AG09319 (cell line): Measurements from ENCODE around the gene TMEM101.

Experiments
- DNase-seq: peaks from one replicate; pipeline ENCODE4 v3.0.0-alpha.2; 2010; ENCODE audit warnings: low read depth; ENCODE audit errors: extremely low read depth
- TF ChIP-seq, protein P1 (sequence below): IDR thresholded peaks from 2 replicates; pipeline ENCODE4 v1.5.1; 2011; ENCODE audit warnings: low read depth, mild to moderate bottlenecking, inconsistent platforms, low read length, moderate library complexity

TMEM101 gene

DNA sequence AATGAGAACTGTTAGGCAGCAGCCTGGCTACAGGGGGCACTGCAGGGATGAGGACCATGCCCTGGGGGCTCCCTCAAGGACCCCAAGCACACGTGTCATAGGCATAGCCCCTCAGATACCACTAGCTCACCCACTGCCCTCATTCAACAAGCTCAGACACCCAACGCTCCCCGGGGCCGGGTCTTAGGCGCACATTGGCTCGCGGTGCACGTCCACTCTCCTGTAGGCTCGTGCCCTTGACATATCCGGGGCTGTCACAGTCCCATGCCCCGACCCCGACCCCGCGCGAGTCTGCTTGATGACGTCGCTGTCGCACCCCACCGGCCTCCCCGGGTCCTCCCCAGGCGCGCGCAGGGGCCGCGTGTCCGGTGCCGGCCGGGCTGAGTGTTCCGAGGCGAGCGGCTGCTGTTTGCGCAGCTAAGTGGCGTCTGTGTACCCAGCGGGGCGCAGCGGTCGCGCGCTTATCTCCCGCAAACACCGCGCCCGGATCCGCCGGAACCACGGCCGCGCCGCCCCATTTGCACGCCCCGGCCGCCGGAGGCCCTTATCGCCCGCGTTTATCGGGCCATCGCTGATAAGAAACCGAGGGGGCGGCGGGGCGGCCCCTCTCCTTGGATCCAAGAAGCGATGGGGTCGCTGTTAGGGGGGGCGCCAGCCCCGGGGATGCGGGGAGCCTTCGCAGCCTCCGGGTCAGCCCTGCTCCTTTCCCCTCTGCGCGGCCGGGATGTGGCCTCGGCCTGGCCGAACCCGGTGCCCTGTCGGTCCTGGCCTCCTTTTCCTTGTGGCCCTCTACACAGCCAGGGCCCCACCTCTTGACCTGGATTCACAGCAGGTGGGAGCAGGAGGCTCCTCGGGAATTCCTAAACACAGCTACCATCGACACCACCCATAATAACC, 31.0 kb downstream of the TMEM101 start:
- TF ChIP-seq, protein P1, sequence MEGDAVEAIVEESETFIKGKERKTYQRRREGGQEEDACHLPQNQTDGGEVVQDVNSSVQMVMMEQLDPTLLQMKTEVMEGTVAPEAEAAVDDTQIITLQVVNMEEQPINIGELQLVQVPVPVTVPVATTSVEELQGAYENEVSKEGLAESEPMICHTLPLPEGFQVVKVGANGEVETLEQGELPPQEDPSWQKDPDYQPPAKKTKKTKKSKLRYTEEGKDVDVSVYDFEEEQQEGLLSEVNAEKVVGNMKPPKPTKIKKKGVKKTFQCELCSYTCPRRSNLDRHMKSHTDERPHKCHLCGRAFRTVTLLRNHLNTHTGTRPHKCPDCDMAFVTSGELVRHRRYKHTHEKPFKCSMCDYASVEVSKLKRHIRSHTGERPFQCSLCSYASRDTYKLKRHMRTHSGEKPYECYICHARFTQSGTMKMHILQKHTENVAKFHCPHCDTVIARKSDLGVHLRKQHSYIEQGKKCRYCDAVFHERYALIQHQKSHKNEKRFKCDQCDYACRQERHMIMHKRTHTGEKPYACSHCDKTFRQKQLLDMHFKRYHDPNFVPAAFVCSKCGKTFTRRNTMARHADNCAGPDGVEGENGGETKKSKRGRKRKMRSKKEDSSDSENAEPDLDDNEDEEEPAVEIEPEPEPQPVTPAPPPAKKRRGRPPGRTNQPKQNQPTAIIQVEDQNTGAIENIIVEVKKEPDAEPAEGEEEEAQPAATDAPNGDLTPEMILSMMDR = peak; percentile 19
- DNase-seq = no peak

DNA sequence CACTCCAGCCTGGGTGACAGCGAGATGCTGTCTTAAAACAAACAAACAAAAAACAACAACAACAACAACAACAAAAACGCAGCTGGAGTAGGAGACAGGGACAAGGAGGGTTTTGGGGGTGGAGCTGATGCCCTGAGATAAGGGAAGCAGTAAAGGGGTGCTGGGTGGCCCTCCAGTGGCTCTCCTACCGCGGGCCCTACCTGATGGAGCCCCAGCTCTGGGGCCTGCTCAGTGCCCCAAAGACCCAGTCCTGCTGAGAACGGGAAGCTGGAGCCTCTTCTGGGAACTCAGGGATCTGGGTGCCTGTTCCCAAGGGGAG, 31.6 kb downstream of the TMEM101 start:
- TF ChIP-seq, protein P1 = no peak
- no peak for DNase-seq

DNA sequence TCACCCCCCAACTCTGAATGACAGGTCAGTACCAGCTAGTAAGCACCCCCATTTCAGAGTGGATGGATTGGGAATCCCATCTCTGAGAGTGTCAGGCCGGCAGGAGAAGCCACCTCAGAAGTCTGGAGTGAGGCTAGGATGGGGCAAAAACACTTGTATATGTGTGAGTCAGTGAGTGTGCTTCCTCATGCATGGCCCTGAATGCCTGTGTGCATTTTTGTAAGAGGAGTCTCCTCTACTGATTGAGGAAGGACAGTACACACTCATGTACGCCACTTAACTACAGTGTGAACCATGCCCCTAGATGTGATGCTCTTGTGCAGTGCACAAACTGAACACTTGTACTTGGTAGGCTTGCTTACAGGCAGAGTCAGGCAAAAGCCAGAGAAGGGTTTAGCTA, 32.6 kb downstream of the TMEM101 start:
- DNase-seq = no peak
- TF ChIP-seq, protein P1 = no peak

DNA sequence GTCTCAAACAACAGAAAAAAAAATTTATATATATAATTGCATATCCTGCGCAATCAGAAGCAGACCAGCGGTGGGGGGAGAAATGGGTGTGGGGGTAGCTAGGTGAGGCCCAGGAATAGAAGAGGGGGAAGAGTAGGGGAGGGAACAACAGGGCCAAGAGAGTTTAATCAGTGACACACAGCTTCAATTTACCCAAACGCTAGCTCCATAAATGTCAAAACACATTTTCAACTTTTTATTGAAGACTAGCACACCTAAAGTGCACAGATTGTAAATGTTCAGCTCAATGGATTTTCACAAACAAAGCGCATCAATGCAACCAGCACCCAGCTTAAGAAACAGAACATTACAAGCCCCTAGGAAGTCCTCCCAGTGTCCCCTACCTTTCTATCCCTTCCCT, 35.1 kb downstream of the TMEM101 start:
- no peak for DNase-seq
- TF ChIP-seq, protein P1 = no peak

DNA sequence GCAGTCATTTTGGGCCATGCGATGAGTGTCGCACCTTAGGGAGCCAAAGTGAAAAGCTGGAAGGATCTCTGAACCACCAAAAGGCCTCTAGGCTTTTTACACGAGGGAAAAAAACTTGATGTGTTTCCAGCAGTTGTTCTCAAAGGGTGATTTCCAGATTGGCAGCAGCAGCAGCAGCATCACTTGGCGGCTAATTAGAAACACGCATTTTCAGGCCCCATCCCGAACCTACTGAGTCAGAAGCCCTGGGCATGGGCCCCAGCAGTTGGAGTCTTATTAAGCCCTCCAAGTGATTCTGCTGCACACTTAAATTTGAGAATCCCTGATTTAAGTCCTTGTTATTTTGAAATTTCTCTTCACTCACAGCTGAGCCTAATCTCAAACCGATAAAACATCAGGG, 35.8 kb downstream of the TMEM101 start:
- DNase-seq = peak; percentile 20
- TF ChIP-seq, protein P1 = no peak

DNA sequence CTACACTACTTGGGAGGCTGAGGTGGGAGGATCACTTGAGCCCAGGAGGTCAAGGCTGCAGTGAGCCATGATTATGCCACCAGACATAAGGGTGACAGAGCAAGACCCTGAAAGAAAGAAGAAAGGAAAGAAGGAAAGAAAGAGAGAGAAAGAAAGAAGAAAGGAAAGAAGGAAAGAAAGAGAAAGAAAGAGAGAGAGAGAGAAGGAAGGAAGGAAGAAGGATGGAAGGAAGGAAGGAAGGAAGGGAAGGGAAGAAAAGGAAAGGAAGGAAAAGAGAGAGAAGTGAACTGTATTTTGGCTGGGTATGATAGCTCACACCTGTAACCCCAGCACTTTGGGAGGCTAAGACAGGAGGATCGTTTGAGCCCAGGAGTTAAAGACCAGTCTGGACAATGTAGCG, 36.7 kb downstream of the TMEM101 start:
- DNase-seq = no peak
- TF ChIP-seq, protein P1 = no peak

DNA sequence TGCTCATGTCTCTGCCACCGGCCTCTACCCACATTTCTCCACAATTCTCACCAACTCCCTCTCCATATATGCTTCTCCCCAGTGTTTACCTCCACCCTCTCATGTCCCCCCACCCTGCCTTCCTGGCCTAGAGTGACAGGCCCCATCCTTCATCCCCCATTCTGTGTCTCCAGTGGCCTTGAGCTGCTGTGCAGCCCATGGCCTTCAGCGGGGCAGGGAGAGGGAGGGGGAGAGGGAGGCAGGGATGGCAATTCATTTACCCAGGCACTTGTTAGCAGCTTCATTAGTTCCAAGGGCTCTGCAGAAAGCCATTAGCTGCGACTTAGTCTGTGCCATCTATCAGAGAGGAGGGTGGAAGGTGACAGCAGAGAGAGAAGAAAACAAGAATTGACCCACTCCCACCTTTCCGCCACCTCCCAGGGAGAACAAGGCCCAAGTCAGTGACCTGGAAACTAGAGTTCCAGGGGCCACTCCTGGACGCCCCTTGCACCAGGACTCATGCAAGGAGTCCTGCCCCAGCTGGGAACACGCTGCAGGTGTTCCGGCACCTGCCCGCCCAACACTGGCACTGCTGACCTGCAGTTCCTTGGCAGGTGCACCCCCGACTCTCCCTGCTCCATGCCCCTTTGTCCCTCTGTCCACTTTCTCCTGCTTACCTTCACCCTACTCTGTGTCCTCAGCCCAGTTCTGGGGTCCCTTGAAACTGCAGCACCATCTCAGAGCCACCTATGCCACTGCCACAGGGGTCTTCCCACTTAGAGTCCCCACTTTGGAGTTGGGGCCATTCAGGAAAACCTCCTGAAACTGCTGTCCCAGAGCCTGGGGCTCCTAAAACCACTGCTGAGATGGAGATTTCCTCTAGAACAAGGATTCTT, 37.6 kb downstream of the TMEM101 start:
- TF ChIP-seq, protein P1 = no peak
- no peak for DNase-seq
